ENCODE results near the gene FNIP2.
"Not testable (repeated sequence)": the region's sequence is repeated elsewhere in the genome, so short reads cannot be mapped to it uniquely, and the experiment has no call there.

The FNIP2 gene

DNA sequence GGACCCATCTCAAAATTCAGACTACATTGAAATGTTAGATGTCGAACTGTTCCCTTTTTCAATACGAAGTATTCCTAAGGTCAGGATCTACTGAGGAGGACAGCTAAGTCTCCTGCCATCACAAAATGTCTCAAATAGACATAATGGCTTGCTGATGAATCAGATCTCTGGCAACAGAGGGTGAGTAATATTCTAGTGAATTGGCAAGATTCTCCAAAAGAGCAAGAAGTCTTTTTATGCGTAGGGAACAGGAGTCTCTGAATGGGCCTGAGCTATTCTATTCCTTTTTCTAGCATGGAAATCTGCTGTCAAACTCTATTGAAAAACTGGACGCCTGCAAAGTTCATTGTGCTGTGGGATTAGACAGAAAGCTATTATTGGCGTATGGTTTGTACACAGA, 145.4 kb downstream of the FNIP2 start:
- no peak overlapping the region for H3K4me3 ChIP-seq (ENCODE audit: low read depth, low read length)
- no peak for DNase-seq (ENCODE audit: low read depth)
- TF ChIP-seq, protein P1, sequence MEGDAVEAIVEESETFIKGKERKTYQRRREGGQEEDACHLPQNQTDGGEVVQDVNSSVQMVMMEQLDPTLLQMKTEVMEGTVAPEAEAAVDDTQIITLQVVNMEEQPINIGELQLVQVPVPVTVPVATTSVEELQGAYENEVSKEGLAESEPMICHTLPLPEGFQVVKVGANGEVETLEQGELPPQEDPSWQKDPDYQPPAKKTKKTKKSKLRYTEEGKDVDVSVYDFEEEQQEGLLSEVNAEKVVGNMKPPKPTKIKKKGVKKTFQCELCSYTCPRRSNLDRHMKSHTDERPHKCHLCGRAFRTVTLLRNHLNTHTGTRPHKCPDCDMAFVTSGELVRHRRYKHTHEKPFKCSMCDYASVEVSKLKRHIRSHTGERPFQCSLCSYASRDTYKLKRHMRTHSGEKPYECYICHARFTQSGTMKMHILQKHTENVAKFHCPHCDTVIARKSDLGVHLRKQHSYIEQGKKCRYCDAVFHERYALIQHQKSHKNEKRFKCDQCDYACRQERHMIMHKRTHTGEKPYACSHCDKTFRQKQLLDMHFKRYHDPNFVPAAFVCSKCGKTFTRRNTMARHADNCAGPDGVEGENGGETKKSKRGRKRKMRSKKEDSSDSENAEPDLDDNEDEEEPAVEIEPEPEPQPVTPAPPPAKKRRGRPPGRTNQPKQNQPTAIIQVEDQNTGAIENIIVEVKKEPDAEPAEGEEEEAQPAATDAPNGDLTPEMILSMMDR (IDR thresholded peaks at IDR 0.05; ENCODE audit: control insufficient read depth, extremely low read depth, insufficient read depth) = no peak

DNA sequence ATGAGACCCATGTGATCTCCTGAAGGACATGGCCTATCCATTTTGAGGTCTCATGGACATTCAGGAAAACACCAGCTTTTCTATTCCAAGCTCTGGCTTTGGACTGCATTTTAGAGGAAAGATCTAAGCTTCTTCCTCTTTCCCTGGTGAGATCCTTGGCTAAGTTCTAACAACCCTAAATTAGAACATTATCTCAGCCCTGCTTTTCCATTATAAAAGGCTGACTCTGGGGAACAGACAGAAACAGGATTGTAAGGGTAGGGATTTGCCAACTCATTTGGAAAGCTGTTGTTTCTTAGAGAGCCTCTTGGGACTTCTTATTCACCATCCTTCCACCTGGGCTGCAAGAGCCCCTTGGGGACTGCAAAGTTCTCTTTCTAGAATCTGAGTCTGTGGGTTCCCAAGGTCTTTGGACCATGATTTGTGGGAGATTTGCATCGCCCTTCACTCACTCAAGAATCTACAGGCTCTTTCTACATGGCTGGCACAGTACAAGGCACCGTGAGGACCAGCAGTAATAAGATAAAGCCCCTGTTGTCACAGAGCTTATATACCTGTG, 146.9 kb downstream of the FNIP2 start:
- DNase-seq (ENCODE audit: low read depth) = no peak
- H3K4me3 ChIP-seq (ENCODE audit: low read depth, low read length) = no peak overlapping the region
- TF ChIP-seq, protein P1 (IDR thresholded peaks at IDR 0.05; ENCODE audit: control insufficient read depth, extremely low read depth, insufficient read depth) = no peak

DNA sequence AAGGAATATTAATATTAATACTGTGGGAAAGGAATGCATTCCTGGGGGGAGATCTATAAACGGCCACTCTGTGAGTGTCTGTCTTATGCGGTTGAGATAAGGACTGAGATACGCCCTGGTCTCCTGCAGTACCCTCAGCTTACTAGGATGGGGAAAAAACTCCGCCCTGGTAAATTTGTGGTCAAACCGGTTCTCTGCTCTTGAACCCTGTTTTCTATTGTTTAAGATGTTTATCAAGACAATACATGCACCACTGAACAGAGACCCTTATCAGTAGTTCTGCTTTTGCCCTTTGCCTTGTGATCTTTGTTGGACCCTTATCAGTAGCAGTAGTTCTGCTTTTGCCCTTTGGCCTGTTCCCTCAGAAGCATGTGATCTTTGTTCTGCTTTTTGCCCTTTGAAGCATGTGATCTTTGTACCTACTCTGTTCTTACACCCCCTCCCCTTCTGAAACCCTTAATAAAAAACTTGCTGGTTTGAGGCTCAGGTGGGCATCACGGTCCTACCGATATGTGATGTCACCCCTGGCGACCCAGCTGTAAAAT, 151.7 kb downstream of the FNIP2 start:
- DNase-seq (ENCODE audit: low read depth); H3K4me3 ChIP-seq (ENCODE audit: low read depth, low read length): not testable (repeated sequence)

DNA sequence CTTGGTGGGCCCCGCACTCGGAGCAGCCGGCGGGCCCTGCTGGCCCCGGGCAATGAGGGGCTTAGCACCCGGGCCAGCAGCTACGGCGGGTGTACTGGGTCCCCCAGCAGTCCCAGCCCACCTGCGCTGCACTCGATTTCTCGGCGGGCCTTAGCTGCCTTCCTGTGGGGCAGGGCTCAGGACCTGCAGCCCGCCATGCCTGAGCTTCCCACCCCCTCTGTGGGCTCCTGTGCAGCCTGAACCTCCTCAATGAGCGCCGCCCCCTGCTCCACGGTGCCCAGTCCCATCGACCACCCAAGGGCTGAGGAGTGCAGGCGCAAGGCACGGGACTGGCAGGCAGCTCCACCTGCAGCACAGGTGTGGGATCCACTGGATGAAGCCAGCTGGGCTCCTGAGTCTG, 158.9 kb downstream of the FNIP2 start:
- not testable (repeated sequence) for H3K4me3 ChIP-seq (ENCODE audit: low read depth, low read length); DNase-seq (ENCODE audit: low read depth)

DNA sequence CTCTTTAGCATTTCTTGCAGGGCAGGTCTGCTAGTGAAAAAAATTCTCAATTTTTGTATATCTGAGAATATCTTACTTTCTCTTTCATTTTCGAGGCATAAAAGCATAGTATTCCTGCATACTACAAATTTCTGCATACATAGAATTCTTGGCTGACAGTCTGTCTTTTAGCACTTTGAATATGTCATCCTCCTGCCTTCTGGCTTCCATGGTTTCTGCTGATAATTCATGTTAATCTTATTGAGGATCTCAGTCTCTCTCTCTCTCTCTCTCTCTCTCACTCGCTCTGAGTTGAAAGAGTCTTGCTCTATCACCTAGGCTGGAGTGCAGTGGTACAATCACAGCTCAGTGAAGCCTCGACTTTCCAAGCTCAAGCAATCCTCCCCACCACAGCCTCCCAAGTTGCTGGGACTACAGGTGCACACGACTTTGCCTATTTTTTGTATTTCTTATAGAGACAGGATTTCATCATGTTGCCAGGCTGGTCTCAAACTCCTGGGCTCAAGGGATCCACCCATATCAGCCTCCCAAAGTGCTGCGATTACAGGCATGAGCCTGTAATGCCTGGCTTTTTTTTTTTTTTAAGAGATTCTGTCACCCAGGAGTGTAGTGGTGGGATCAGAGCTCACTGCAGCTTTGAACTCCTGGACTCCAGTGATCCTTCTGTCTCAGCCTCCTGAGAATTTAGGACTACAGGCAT, 161.3 kb downstream of the FNIP2 start:
- no peak overlapping the region for H3K4me3 ChIP-seq (ENCODE audit: low read depth, low read length)
- DNase-seq (ENCODE audit: low read depth) = no peak
- TF ChIP-seq, protein P1 (IDR thresholded peaks at IDR 0.05; ENCODE audit: control insufficient read depth, extremely low read depth, insufficient read depth) = no peak

DNA sequence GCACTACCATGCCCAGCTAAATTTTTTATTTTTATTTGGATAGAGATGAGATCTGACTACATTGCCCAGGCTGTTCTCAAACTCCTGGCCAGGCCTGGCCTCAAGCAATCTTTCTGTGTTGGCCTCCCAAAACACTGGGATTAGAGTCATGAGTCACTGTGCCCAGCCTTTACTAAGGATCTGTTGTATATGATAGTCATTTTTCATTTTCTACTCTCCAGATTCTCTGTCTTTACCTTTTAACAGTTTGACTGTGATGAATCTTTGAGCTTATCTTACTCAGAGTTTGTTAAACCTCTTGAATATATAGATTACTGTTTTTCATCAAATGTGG, 161.8 kb downstream of the FNIP2 start:
- DNase-seq (ENCODE audit: low read depth) = no peak
- TF ChIP-seq, protein P1 (IDR thresholded peaks at IDR 0.05; ENCODE audit: control insufficient read depth, extremely low read depth, insufficient read depth) = no peak
- no peak overlapping the region for H3K4me3 ChIP-seq (ENCODE audit: low read depth, low read length)

DNA sequence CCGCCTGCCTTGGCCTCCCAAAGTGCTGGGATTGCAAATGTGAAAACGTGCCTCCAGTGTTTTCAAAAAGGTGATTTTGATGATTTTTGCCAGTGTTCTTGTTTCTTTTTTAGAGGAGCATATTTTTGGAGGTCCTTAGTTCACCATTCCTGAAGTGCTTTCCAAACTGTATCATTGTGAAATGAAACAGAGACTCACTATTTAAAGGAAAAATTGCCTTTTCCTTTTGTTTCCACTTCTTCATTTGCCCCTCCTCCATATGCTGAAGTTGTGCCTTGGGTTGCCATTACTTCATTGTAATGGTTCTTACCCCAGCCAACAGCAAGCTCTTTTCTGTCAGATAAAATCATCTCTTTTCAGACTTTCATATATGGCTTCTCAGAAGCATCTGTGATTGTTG, 164.4 kb downstream of the FNIP2 start:
- TF ChIP-seq, protein P1 (IDR thresholded peaks at IDR 0.05; ENCODE audit: control insufficient read depth, extremely low read depth, insufficient read depth) = no peak
- no peak for DNase-seq (ENCODE audit: low read depth)
- no peak overlapping the region for H3K4me3 ChIP-seq (ENCODE audit: low read depth, low read length)

All from LNCaP clone FGC (cell line).